ENCODE results near the gene CHAT. TPM values are rescaled to one million over a fixed set of nuclear protein-coding genes. Genes with fewer than 3 reads are reported as not detected.

The CHAT gene
- total and polyA plus RNA-seq, 2 of the 13 experiments (the other 11 are each of a cell fraction or from before 2014, with no cell fraction given) = not detected

DNA sequence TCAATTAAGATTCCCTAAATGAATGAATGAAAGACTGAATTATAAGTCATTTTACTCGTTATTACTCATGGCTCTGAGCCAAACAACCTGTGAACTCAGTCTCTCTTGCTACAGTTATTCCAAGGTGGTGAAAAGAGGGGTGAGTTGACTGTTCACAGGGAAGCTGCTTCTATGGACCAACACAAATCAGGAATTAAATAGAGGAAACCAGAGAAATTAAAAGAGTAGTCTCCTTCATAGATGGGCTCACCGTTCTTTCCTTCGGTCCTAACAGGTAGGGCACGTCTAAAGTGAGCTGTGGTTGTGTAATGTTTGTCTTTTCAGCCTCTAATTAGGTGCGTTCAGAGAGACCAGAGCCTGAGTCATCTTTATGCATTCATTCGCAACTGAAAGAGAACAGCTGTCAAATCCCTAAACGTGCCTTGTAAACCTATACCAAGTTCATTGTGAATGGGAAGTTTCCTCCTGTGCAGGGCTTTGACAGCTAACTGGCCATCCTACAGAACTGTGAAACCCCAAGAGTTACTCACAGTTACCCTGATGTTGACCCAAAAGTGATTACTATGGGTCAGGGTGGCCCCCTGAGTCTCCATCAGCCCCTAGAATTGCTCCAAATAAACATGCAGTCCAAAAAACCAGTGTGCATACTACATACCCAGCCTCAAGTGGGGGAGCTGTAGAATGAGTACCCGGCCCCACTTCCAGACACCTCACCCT is 47.5 kb downstream of the CHAT start:
- H3K27ac ChIP-seq (ENCODE audit: extremely low read length, insufficient read depth, low read length) = no peak overlapping the region
- no peak for FAIRE-seq
- no peak overlapping the region for H3K4me3 ChIP-seq (replicated peaks in 1 of 3; ENCODE audit: insufficient read depth in 1 of 3, low read depth in 2 of 3, low read length in 3 of 3)
- no peaks in the 10 kb centered on the region for H3K79me2 ChIP-seq (ENCODE audit: insufficient read depth, low read length)
- H3K27me3 ChIP-seq (ENCODE audit: control insufficient read depth in 1 of 2, insufficient read depth in 2 of 2, low read length in 2 of 2) = peaks cover 0 to 17% of the 10 kb centered on the region in 2 experiments; a peak in 3 of 5 replicates
- ChIA-PET POLR2A (no interaction called here), CTCF (ENCODE audit: low intra/inter-chr PET ratio, low total read pairs) (no interaction called here)
- no peaks in the 10 kb centered on the region for H3K4me1 ChIP-seq (ENCODE audit: insufficient read depth, low read length)
- in situ Hi-C loops (cut with HindIII; ENCODE audit: extremely low pct_ligation_motif_present, low pct_unique_long_range_greater_than_20kb) (no loop called here), intact Hi-C loops (cut with micrococcal nuclease; ENCODE audit: unreplicated experiment) (no loop called here)
- no peaks in the 10 kb centered on the region for H3K36me3 ChIP-seq (replicated peaks in 1 of 2; ENCODE audit: control insufficient read depth in 1 of 2, insufficient read depth in 2 of 2, low read length in 2 of 2)
- DNase-seq (ENCODE audit: low spot score) = no peak
- 13% methylated on average over 8 of the region's 8 CpGs for WGBS (ENCODE audit: low lambda C conversion rate)
- no peaks in the 10 kb centered on the region for H4K20me1 ChIP-seq (ENCODE audit: insufficient read depth, low read length)
- no TSS peak for BruUV-seq (replicated peaks)
- no peak overlapping the region for H3K9ac ChIP-seq (ENCODE audit: insufficient read depth, low read depth, low read length)
- H3K9me3 ChIP-seq (ENCODE audit: low read length) = peaks cover 11% of the 10 kb centered on the region
- H3K4me2 ChIP-seq (ENCODE audit: low read depth, low read length) = no peak overlapping the region
- H2AFZ ChIP-seq (ENCODE audit: low read length) = no peak overlapping the region
- ATAC-seq = no peak
- TF ChIP-seq ZNF282 (IDR thresholded peaks at IDR 0.05; ENCODE audit: partially characterized antibody) (no peak), AGO2 (optimal IDR thresholded peaks at IDR 0.05; ENCODE audit: low read depth, low read length) (no peak), ZNF326 (CRISPR knock-in tag; IDR thresholded peaks at IDR 0.05; ENCODE audit: borderline replicate concordance) (no peak), DNMT1 (CRISPR knock-in tag; IDR thresholded peaks at IDR 0.05) (no peak), ZNF232 (CRISPR knock-in tag; IDR thresholded peaks at IDR 0.05; ENCODE audit: borderline replicate concordance) (no peak), FLYWCH1 (CRISPR knock-in tag; IDR thresholded peaks at IDR 0.05) (no peak), KMT2A (CRISPR knock-in tag; IDR thresholded peaks at IDR 0.05) (no peak)
- TF ChIP-seq, protein P1, sequence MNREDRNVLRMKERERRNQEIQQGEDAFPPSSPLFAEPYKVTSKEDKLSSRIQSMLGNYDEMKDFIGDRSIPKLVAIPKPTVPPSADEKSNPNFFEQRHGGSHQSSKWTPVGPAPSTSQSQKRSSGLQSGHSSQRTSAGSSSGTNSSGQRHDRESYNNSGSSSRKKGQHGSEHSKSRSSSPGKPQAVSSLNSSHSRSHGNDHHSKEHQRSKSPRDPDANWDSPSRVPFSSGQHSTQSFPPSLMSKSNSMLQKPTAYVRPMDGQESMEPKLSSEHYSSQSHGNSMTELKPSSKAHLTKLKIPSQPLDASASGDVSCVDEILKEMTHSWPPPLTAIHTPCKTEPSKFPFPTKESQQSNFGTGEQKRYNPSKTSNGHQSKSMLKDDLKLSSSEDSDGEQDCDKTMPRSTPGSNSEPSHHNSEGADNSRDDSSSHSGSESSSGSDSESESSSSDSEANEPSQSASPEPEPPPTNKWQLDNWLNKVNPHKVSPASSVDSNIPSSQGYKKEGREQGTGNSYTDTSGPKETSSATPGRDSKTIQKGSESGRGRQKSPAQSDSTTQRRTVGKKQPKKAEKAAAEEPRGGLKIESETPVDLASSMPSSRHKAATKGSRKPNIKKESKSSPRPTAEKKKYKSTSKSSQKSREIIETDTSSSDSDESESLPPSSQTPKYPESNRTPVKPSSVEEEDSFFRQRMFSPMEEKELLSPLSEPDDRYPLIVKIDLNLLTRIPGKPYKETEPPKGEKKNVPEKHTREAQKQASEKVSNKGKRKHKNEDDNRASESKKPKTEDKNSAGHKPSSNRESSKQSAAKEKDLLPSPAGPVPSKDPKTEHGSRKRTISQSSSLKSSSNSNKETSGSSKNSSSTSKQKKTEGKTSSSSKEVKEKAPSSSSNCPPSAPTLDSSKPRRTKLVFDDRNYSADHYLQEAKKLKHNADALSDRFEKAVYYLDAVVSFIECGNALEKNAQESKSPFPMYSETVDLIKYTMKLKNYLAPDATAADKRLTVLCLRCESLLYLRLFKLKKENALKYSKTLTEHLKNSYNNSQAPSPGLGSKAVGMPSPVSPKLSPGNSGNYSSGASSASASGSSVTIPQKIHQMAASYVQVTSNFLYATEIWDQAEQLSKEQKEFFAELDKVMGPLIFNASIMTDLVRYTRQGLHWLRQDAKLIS (CRISPR knock-in tag; IDR thresholded peaks at IDR 0.05) = no peak
- TF ChIP-seq, protein P2, sequence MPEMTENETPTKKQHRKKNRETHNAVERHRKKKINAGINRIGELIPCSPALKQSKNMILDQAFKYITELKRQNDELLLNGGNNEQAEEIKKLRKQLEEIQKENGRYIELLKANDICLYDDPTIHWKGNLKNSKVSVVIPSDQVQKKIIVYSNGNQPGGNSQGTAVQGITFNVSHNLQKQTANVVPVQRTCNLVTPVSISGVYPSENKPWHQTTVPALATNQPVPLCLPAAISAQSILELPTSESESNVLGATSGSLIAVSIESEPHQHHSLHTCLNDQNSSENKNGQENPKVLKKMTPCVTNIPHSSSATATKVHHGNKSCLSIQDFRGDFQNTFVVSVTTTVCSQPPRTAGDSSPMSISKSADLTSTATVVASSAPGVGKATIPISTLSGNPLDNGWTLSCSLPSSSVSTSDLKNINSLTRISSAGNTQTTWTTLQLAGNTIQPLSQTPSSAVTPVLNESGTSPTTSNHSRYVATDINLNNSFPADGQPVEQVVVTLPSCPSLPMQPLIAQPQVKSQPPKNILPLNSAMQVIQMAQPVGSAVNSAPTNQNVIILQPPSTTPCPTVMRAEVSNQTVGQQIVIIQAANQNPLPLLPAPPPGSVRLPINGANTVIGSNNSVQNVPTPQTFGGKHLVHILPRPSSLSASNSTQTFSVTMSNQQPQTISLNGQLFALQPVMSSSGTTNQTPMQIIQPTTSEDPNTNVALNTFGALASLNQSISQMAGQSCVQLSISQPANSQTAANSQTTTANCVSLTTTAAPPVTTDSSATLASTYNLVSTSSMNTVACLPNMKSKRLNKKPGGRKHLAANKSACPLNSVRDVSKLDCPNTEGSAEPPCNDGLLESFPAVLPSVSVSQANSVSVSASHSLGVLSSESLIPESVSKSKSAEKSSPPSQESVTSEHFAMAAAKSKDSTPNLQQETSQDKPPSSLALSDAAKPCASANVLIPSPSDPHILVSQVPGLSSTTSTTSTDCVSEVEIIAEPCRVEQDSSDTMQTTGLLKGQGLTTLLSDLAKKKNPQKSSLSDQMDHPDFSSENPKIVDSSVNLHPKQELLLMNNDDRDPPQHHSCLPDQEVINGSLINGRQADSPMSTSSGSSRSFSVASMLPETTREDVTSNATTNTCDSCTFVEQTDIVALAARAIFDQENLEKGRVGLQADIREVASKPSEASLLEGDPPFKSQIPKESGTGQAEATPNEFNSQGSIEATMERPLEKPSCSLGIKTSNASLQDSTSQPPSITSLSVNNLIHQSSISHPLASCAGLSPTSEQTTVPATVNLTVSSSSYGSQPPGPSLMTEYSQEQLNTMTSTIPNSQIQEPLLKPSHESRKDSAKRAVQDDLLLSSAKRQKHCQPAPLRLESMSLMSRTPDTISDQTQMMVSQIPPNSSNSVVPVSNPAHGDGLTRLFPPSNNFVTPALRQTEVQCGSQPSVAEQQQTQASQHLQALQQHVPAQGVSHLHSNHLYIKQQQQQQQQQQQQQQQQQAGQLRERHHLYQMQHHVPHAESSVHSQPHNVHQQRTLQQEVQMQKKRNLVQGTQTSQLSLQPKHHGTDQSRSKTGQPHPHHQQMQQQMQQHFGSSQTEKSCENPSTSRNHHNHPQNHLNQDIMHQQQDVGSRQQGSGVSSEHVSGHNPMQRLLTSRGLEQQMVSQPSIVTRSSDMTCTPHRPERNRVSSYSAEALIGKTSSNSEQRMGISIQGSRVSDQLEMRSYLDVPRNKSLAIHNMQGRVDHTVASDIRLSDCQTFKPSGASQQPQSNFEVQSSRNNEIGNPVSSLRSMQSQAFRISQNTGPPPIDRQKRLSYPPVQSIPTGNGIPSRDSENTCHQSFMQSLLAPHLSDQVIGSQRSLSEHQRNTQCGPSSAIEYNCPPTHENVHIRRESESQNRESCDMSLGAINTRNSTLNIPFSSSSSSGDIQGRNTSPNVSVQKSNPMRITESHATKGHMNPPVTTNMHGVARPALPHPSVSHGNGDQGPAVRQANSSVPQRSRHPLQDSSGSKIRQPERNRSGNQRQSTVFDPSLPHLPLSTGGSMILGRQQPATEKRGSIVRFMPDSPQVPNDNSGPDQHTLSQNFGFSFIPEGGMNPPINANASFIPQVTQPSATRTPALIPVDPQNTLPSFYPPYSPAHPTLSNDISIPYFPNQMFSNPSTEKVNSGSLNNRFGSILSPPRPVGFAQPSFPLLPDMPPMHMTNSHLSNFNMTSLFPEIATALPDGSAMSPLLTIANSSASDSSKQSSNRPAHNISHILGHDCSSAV (CRISPR knock-in tag; IDR thresholded peaks at IDR 0.05; ENCODE audit: borderline replicate concordance) = no peak
- TF ChIP-seq, protein P3, sequence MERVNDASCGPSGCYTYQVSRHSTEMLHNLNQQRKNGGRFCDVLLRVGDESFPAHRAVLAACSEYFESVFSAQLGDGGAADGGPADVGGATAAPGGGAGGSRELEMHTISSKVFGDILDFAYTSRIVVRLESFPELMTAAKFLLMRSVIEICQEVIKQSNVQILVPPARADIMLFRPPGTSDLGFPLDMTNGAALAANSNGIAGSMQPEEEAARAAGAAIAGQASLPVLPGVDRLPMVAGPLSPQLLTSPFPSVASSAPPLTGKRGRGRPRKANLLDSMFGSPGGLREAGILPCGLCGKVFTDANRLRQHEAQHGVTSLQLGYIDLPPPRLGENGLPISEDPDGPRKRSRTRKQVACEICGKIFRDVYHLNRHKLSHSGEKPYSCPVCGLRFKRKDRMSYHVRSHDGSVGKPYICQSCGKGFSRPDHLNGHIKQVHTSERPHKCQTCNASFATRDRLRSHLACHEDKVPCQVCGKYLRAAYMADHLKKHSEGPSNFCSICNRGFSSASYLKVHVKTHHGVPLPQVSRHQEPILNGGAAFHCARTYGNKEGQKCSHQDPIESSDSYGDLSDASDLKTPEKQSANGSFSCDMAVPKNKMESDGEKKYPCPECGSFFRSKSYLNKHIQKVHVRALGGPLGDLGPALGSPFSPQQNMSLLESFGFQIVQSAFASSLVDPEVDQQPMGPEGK (CRISPR knock-in tag; IDR thresholded peaks at IDR 0.05) = no peak

Measured in HepG2 (cell line).